Panc1 (cell line): ENCODE results near the gene SGPL1. TPM values are rescaled to one million over a fixed set of nuclear protein-coding genes. Genes with fewer than 3 reads are reported as not detected.

Experiments
- ATAC-seq: fragments of 200-7000 bp; cut with Tn5 transposase; 2 replicates; pipeline ENCODE4 v1.9.1; 2020; ENCODE audit warnings: mild to moderate bottlenecking, moderate library complexity
- BruUV-seq: library from RNA; stranded (reverse); fragments of 400-500 nt; replicated peaks from 2 replicates; lab custom pipeline; 2021; lab: Mats Ljungman, UMichigan
- CTCF ChIA-PET: fragments of 300-600 bp; sonication (Branson Sonifier 250); formaldehyde crosslinking; loops from one replicate; lab custom pipeline; 2022; ENCODE audit warnings: antibody characterized with exemption; lab: Charles Lee
- POLR2A ChIA-PET: fragments of 300-600 bp; sonication (Branson Sonifier 250); formaldehyde crosslinking; loops from one replicate; lab custom pipeline; 2022; ENCODE audit warnings: antibody characterized with exemption; lab: Charles Lee
- DNase-seq: peaks from one replicate; pipeline ENCODE4 v3.0.0-alpha.2; 2010; ENCODE audit warnings: low read depth, low spot score
- H3K27ac ChIP-seq: 2 replicates; pipeline ENCODE4 v1.5.1; 2011; ENCODE audit warnings: mild to moderate bottlenecking, low read length, inconsistent platforms
- H3K27me3 ChIP-seq: fragments of 200-500 bp; sonication (Bioruptor generic); 2 replicates; pipeline ENCODE4 v1.6.0; 2014; ENCODE audit warnings: low read length, inconsistent platforms; ENCODE audit not compliant: control insufficient read depth, insufficient read depth
- H3K36me3 ChIP-seq: fragments of 200-500 bp; sonication (Bioruptor generic); 2 replicates; pipeline ENCODE4 v1.5.1; 2014; ENCODE audit warnings: inconsistent platforms, mild to moderate bottlenecking, low read length, moderate library complexity; ENCODE audit not compliant: control insufficient read depth, insufficient read depth
- H3K4me1 ChIP-seq: 2 replicates; pipeline ENCODE4 v1.5.1; 2011; ENCODE audit warnings: inconsistent platforms, mild to moderate bottlenecking, low read length, moderate library complexity; ENCODE audit not compliant: control insufficient read depth, insufficient read depth
- H3K4me3 ChIP-seq, 2 experiments: 2 replicates each; pipeline ENCODE4 v1.5.1; 2011 to 2012; ENCODE audit warnings: low read depth in 2 of 2, low read length in 2 of 2, mild to moderate bottlenecking in 2 of 2, inconsistent platforms in 1 of 2, moderate library complexity in 1 of 2
- H3K9me3 ChIP-seq: fragments of 200-500 bp; sonication (Bioruptor generic); 2 replicates; pipeline ENCODE4 v1.5.1; 2014; ENCODE audit warnings: low read depth, mild to moderate bottlenecking, inconsistent platforms, low read length, moderate library complexity; ENCODE audit not compliant: control insufficient read depth, insufficient read depth
- POLR2AphosphoS5 ChIP-seq: IDR thresholded peaks from 2 replicates; pipeline ENCODE4 v1.6.1; 2012; ENCODE audit warnings: mild to moderate bottlenecking, low read depth, low read length, moderate library complexity
- SIN3A ChIP-seq: IDR thresholded peaks from 2 replicates; pipeline ENCODE4 v1.6.1; 2012; ENCODE audit warnings: low read depth, mild to moderate bottlenecking, low read length, moderate library complexity, borderline replicate concordance; ENCODE audit not compliant: insufficient read depth
- TCF7L2 ChIP-seq: IDR thresholded peaks from 2 replicates; pipeline ENCODE4 v1.6.1; 2011; ENCODE audit warnings: mild to moderate bottlenecking, low read depth, low read length, inconsistent platforms
- in situ Hi-C: cut with HindIII; loops from 2 replicates; pipeline ENCODE4 v1.10.0; 2016; ENCODE audit warnings: low sequenced_read_pairs, low pct_unique_long_range_greater_than_20kb
- intact Hi-C: fragments of 100-400 bp; cut with micrococcal nuclease; formaldehyde crosslinking; loops from one replicate; pipeline ENCODE4 v1.10.0; 2022; ENCODE audit not compliant: unreplicated experiment
- total RNA-seq: library from RNA; stranded (reverse); gene quantifications from one replicate; pipeline ENCODE4 v1.2.1, GENCODE V29; 2021; ENCODE audit not compliant: unreplicated experiment
- TF ChIP-seq, protein P1 (sequence below): fragments of 450-650 bp; IDR thresholded peaks from 2 replicates; pipeline ENCODE4 v1.5.1; 2017; ENCODE audit warnings: mild to moderate bottlenecking
- TF ChIP-seq, protein P2 (sequence below), 2 experiments: IDR thresholded peaks; 2 replicates each; pipeline ENCODE4 v1.6.1; 2011 to 2012; ENCODE audit warnings: low read depth in 2 of 2, control low read depth in 1 of 2, low read length in 1 of 2, mild to moderate bottlenecking in 1 of 2, moderate library complexity in 1 of 2; ENCODE audit not compliant: insufficient read depth in 1 of 2

SGPL1 gene
- total RNA-seq, 1 experiment from 2014 or later = 103 TPM

DNA sequence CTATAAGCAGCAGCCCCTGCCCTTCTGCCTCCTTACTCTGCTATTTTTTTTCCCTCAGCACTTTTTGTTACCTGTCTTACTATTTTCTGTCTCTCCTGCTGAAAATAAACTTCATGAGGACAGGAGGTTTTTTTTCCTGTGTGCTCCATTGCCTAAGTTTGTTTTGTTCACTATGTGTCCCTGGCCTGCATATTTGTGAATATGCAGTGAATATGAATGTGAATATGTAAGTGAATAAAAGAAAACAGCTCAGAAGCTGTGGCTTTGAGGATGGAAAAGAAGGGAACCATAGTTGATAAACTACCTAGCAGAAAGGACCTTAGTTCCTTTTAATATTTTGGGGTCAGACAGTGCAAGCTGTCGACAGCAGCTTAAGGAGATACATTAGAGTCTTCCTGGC, 37.7 kb downstream of the SGPL1 start:
- no peak overlapping the region for H3K27ac ChIP-seq
- H3K27me3 ChIP-seq = no peaks in the 10 kb centered on the region
- TF ChIP-seq SIN3A = no peak
- TF ChIP-seq, protein P1, sequence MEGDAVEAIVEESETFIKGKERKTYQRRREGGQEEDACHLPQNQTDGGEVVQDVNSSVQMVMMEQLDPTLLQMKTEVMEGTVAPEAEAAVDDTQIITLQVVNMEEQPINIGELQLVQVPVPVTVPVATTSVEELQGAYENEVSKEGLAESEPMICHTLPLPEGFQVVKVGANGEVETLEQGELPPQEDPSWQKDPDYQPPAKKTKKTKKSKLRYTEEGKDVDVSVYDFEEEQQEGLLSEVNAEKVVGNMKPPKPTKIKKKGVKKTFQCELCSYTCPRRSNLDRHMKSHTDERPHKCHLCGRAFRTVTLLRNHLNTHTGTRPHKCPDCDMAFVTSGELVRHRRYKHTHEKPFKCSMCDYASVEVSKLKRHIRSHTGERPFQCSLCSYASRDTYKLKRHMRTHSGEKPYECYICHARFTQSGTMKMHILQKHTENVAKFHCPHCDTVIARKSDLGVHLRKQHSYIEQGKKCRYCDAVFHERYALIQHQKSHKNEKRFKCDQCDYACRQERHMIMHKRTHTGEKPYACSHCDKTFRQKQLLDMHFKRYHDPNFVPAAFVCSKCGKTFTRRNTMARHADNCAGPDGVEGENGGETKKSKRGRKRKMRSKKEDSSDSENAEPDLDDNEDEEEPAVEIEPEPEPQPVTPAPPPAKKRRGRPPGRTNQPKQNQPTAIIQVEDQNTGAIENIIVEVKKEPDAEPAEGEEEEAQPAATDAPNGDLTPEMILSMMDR = no peak
- TF ChIP-seq TCF7L2 = no peak
- TF ChIP-seq, protein P2, sequence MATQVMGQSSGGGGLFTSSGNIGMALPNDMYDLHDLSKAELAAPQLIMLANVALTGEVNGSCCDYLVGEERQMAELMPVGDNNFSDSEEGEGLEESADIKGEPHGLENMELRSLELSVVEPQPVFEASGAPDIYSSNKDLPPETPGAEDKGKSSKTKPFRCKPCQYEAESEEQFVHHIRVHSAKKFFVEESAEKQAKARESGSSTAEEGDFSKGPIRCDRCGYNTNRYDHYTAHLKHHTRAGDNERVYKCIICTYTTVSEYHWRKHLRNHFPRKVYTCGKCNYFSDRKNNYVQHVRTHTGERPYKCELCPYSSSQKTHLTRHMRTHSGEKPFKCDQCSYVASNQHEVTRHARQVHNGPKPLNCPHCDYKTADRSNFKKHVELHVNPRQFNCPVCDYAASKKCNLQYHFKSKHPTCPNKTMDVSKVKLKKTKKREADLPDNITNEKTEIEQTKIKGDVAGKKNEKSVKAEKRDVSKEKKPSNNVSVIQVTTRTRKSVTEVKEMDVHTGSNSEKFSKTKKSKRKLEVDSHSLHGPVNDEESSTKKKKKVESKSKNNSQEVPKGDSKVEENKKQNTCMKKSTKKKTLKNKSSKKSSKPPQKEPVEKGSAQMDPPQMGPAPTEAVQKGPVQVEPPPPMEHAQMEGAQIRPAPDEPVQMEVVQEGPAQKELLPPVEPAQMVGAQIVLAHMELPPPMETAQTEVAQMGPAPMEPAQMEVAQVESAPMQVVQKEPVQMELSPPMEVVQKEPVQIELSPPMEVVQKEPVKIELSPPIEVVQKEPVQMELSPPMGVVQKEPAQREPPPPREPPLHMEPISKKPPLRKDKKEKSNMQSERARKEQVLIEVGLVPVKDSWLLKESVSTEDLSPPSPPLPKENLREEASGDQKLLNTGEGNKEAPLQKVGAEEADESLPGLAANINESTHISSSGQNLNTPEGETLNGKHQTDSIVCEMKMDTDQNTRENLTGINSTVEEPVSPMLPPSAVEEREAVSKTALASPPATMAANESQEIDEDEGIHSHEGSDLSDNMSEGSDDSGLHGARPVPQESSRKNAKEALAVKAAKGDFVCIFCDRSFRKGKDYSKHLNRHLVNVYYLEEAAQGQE (IDR thresholded peaks at IDR 0.05; ENCODE audit: insufficient read depth in 1 of 2, low read depth in 2 of 2, low read length in 1 of 2) = no peak
- no peak for ATAC-seq
- intact Hi-C loops = no loop called here
- BruUV-seq = no TSS peak
- H3K36me3 ChIP-seq = peaks cover 13% of the 10 kb centered on the region
- in situ Hi-C loops = no loop called here
- no peaks in the 10 kb centered on the region for H3K9me3 ChIP-seq
- POLR2A ChIA-PET = no interaction called here
- CTCF ChIA-PET = no interaction called here
- DNase-seq = no peak
- no peak overlapping the region for H3K4me3 ChIP-seq
- H3K4me1 ChIP-seq = peaks cover 20% of the 10 kb centered on the region

DNA sequence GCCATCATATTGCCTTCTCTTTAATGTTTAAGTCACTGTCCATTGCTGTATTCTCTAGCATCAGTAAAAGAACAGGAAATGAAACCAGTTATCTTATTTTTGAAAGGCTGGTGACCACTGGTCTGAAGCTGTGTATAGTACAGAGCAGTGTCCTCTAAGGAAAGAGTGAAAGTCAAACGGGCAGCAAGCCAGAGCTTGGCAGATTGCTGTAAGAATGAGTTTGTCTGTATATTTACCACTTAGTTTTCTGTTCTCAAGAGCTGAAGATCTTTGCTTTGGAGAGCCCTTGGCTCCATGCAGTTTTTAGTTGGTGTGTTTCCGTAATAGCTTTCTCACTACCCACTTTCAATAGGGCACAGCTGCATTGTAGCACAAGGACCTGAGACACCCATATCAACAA, 40.7 kb downstream of the SGPL1 start:
- POLR2A ChIA-PET = interaction anchor here (1.0 kb wide), 1 partner anchor 28 kb away, joined by 3 read pairs; no protein-coding TSS in a partner anchor

More for the DNA sequence above, 40.7 kb downstream of the SGPL1 start:
- Histone ChIP-seq H3K27me3 (no peaks in the 10 kb centered on the region), H3K27ac (no peak overlapping the region), H3K4me3 (no peak overlapping the region), H3K9me3 (no peaks in the 10 kb centered on the region), H3K36me3 (peaks cover 17% of the 10 kb centered on the region), H3K4me1 (0 out of 2 replicates have a peak, but pooled peaks cover 3% of the 10 kb centered on the region)
- no TSS peak for BruUV-seq
- CTCF ChIA-PET = no interaction called here
- TF ChIP-seq, protein P2 (IDR thresholded peaks at IDR 0.05; ENCODE audit: insufficient read depth in 1 of 2, low read depth in 2 of 2, low read length in 1 of 2) = no peak
- TF ChIP-seq SIN3A (no peak), TCF7L2 (no peak), POLR2AphosphoS5 (no peak)
- TF ChIP-seq, protein P1 = no peak
- in situ Hi-C loops = no loop called here
- no peak for ATAC-seq
- intact Hi-C loops = no loop called here
- DNase-seq = no peak
